Fibroblast of mammary gland (primary cell): ENCODE data around the gene CDK14.

Experiments used
- DNase-seq: peaks from one replicate; pipeline ENCODE4 v3.0.0-alpha.2; 2010; ENCODE audit warnings: low read depth
- H3K4me3 ChIP-seq: 2 replicates; pipeline ENCODE4 v1.5.1; 2011; ENCODE audit warnings: low read depth, mild to moderate bottlenecking, low read length, moderate library complexity; ENCODE audit not compliant: control insufficient read depth
- CTCF ChIP-seq: conservative IDR thresholded peaks from 2 replicates; pipeline ENCODE4 v1.5.1; 2011; ENCODE audit warnings: low read depth, low read length, inconsistent platforms; ENCODE audit not compliant: control insufficient read depth, insufficient read depth

Gene CDK14

GRCh38 chr7:90719155-90719554 is 123.0 kb downstream of the CDK14 start:
- no peak for DNase-seq
- TF ChIP-seq CTCF, result no peak
- no peak overlapping the region for H3K4me3 ChIP-seq

GRCh38 chr7:90720984-90721760 is 125.1 kb downstream of the CDK14 start:
- H3K4me3 ChIP-seq, result no peak overlapping the region
- DNase-seq, result peak; percentile 86
- no peak for TF ChIP-seq CTCF

- H3K4me3 ChIP-seq, result no peak overlapping the region
- no peak for TF ChIP-seq CTCF
- no peak for DNase-seq
Observed at GRCh38 chr7:90721869-90722431, 125.8 kb downstream of the CDK14 start.

GRCh38 chr7:90723233-90723632 is 127.1 kb downstream of the CDK14 start:
- DNase-seq, result no peak
- no peak overlapping the region for H3K4me3 ChIP-seq
- no peak for TF ChIP-seq CTCF

DNA sequence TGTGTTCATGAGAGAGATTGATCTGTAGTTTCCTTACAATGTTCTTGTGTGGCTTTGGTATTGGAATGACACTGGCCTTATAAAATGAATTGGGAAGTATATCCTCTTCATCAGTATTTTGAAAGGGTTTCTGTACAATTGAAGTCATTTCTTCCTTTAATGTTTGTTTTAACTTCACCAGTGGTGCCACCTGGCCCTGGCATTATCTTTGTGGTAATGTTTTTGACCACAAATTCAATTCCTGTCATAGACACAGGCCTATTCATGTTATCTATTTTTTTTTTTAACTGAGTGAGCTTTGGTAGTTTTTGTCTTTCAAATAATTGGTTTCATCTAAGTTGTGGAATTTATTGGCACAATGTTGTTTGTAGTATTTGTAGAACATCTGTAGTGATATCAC is 127.7 kb downstream of the CDK14 start:
- no peak for DNase-seq
- no peak for TF ChIP-seq CTCF

GRCh38 chr7:90726120-90726519 is 130.0 kb downstream of the CDK14 start:
- no peak for TF ChIP-seq CTCF
- DNase-seq, result peak; percentile 76
- H3K4me3 ChIP-seq, result no peak overlapping the region

More for the DNA sequence above, 127.7 kb downstream of the CDK14 start:
- H3K4me3 ChIP-seq, result no peak overlapping the region
